AG09319 (cell line): ENCODE measurements around the gene FBXL16.

Experiments used
- DNase-seq: peaks from one replicate; pipeline ENCODE4 v3.0.0-alpha.2; 2010; ENCODE audit warnings: low read depth; ENCODE audit errors: extremely low read depth
- TF ChIP-seq, protein P1 (sequence below): IDR thresholded peaks from 2 replicates; pipeline ENCODE4 v1.5.1; 2011; ENCODE audit warnings: low read depth, mild to moderate bottlenecking, inconsistent platforms, low read length, moderate library complexity

The FBXL16 gene

DNA sequence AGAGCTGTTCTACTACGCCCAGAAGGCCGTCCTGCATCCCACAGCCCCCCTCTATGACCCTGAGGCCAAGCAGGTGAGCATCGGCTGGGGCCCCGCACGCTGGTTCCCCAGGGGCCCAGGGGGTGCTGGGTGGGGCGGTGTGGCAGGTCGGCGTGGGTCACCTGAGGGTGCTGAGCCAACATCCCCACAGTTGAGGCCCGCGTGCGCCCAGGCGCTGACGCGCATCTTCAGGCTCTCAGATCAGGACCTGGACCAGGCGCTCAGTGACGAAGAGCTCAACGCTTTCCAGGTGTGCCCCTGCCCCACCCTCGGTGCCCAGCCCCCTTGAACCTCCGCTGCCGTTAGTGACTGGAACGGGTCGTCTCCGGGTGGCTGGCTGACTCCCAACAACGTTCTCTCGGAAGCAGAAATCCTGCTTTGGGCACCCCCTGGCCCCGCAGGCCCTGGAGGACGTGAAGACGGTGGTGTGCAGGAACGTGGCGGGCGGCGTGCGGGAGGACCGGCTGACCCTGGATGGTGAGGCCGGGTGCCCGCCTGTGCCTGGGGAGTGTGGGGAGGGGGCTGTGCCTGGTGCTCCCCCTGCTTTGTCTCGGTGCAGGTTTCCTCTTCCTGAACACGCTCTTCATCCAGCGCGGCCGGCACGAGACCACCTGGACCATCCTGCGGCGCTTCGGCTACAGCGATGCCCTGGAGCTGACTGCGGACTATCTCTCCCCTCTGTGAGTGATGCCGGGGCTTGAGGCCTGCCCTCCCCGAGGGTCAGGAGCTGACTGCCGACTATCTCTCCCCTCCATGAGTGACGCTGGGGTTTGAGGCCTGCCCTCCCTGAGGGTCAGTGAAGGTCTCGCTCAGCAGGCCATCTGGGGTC is 34.9 kb downstream of the FBXL16 start:
- no peak for DNase-seq
- TF ChIP-seq, protein P1, sequence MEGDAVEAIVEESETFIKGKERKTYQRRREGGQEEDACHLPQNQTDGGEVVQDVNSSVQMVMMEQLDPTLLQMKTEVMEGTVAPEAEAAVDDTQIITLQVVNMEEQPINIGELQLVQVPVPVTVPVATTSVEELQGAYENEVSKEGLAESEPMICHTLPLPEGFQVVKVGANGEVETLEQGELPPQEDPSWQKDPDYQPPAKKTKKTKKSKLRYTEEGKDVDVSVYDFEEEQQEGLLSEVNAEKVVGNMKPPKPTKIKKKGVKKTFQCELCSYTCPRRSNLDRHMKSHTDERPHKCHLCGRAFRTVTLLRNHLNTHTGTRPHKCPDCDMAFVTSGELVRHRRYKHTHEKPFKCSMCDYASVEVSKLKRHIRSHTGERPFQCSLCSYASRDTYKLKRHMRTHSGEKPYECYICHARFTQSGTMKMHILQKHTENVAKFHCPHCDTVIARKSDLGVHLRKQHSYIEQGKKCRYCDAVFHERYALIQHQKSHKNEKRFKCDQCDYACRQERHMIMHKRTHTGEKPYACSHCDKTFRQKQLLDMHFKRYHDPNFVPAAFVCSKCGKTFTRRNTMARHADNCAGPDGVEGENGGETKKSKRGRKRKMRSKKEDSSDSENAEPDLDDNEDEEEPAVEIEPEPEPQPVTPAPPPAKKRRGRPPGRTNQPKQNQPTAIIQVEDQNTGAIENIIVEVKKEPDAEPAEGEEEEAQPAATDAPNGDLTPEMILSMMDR = no peak

DNA sequence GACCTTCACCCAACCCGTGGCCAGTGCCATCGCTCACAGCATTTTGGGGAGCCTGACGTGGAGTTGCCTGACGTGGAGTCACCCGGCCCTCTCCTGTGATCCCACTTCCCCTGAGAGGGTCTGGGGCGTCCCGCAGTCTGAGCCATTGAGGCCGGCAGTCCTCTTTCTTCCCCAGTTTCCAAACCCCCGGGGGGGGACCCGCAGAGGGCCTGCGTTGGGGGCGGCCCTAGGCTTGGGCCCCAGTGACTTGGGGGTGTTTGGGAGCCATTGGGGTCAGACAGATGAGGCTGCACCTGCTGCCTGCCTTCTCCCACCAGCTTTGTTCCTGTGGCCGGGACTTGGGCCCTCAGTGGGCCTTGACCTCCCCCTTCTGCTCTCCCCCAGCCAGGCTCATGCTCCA is 35.9 kb downstream of the FBXL16 start:
- no peak for DNase-seq
- TF ChIP-seq, protein P1 = no peak

DNA sequence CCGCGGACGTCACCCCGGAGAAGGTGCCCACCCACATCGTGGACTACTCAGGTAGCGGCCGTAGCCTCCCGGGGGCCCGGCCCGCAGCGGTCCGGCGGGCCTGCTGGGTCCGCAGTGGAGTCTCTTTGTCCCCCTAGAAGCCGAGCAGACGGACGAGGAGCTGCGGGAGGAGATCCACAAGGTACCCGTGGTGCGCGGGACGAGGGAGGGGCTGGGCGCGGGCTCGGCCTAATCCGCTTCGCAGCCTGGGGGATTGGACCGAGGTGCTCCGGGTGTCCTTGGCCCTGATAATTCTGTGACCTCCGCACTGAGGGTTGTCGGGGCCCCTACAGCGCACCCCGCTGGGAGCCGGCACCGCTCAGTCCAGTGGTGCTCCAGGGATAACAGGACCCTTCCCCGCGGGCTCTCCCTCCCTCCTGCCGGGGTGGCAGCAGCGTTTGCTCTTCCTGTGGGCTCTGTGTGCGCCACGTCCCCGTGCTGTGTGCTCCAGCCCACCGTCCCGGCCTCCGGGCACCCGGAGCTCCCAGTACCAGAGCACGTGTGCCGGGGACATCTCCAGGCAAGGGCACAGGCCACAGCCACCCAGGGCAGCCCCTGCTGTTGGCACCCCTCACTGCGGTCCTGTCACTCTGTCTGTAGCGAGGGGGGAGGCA is 37.0 kb downstream of the FBXL16 start:
- no peak for DNase-seq
- TF ChIP-seq, protein P1 = no peak

DNA sequence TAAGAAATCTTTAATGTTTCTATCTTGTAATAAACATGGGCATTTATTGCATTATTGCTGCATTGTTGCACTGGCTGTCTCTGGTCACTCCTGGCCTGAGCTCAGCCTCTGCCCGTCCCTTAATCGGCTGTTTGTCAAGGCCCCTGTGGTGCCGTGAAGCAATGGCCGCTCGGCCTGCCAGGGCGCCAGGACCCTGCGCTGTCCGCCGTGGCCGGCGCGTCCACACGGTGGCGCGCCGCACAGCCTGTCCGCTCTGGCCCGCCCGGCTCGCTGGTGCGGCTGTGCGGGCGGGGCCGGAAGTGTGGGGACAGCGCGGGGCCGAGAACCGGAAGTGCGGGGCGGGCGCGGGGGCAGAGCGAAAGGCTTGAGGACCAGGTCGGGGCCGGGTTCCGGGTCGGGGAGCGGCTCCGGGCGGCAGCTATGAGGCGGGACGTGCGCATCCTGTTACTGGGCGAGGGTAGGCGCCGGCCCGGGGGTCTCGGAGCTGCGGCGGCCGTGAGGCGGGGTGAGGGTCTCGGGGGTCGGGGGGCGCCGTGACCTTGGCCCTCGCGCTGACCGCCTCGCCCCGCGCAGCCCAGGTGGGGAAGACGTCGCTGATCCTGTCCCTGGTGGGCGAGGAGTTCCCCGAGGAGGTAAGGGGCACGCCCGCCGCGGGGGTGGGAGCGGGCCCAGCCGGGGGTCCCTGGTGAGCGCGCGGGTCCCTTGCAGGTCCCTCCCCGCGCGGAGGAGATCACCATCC is 37.7 kb downstream of the FBXL16 start, which contains the start of gene RHOT2:
RHOT2 (plus strand) TSS at position 353 of the 739 bp plus-strand sequence; CDS start at position 421, 68 bp downstream.
- DNase-seq = peak; percentile 60
- TF ChIP-seq, protein P1 = peak; percentile 49

DNA sequence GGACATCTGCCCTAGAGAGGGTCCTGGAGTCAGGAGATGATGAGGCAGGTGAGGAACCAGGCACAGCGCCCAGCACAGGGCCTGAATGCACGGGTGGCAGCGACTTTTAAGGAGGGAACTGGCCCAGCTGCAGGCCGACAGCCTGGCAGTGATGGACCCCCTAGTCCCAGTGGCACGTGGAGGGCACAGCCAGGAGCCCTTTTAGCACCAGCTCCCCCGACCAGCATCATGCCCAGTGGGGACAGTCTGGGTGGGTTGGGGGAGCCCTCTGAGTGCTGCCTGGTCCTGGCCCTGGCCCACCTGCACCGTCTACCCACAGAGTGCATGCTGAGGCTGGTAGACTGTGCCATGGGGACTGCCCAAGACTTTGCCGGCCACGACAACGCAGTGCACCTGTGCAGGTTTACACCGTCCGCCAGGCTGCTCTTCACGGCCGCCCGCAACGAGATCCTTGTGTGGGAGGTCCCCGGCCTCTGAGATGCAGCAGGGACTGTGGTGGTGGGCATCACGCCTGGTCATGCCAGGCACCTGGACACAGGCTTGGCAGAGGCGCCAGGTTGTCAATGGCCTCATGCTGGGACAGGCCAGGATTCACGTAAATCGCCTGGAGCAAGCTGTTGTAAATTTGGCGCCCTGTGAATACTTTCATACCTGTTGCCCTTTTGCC is 38.4 kb downstream of the FBXL16 start:
- no peak for DNase-seq
- TF ChIP-seq, protein P1 = no peak

DNA sequence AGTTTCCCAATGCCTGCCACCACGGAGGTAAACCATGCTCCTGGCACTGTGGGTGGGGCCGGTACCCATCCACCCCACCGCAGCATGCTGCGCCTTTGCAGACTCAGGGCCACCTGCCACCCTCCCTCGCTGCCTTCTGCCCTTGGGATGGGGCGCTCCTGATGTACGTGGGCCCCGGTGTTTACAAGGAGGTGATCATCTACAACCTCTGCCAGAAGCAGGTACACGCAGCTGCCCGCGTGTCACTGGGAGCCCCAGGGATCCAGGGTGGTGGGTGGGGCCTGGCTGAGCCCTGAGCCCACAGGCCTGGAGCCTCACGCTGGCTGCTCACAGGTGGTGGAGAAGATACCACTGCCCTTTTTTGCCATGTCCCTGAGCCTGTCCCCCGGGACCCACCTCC is 39.0 kb downstream of the FBXL16 start:
- DNase-seq = no peak
- TF ChIP-seq, protein P1 = no peak
